Cerebellar nuclear complex (tissue), 1 donor: ENCODE results near the gene CNPY4.

Experiments
- DNase-seq, 2 experiments: peaks; one replicate each; lab custom pipeline; 2025; lab: John Stamatoyannopoulos, UW

The CNPY4 gene

DNA sequence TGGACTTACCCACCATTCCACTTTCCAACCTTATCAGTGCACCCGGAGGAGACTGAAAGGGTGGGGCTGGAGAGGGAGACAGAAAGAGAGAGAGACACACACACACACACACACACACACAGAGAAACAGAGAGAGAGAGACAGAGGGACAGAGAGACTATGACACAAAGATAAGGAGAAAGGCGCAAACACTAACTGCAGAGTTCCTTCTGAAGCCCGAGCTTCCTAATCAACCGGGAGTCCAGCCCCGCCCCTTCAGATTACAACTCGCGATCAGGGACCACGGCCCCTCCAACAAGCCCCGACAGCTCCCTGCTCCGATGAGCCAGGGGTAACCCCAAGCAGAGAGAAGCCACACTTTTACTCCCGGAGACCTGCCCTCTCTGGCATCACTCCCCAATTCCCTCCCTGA, 48.5 kb downstream of the CNPY4 start:
- DNase-seq: no peak

- no peak for DNase-seq
Observed at GRCh38 chr7:100169147-100169850, 49.9 kb downstream of the CNPY4 start.

- no peak for DNase-seq
Observed at GRCh38 chr7:100170101-100170897, 50.9 kb downstream of the CNPY4 start.

DNA sequence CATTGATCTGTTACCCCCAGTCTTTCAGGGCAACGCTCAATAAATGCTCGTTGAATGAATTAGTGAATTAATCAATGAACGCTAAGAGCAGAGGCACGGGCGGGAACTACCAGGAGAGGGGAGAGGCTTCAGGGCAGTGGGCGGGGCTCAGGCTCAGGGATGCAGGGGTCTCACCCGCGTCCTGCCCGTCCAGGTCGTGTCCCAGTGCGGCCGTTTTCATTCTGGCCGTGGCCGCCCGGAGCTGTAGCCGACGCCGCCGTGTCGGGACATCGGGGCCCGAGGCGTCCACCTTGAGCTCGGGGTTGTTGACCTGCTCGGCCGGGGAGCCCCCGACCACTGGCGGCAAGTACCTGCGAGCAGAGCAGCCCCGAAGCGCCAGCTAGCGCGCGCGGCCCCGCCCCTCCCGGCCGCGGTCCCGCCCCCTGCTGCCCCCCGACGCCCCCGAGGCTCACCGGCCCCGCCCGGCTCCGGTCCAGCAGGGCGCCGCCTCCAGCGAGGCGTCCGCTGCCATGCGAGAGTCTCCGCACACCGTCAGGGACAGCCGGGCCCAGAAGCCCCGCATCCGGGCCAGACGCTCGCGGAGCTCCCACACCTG, 51.8 kb downstream of the CNPY4 start:
- no peak for DNase-seq

DNA sequence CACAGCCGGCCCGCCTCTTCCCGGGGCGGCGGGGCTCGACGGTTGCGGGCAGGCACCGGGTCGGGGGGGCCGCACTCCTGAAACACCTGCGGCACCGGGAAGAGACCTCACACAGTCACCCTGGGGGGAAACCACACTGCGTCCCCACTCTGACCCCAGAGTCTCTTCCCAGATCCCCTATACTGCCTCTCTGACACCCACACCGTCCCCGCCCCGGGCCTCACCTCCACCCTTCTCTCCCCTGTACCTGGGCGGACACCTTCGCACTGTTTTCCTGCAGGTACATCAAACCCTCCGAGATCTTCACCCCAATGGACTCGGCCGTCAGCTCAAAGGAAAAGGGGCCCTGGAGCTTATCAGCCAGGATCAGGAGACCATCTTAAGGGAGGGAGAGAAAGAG, 52.4 kb downstream of the CNPY4 start:
- DNase-seq: no peak

- DNase-seq: no peak
Observed at GRCh38 chr7:100173806-100174495, 54.5 kb downstream of the CNPY4 start.

- DNase-seq: no peak
Observed at GRCh38 chr7:100174582-100174981, 55.1 kb downstream of the CNPY4 start.
